CD4-positive, alpha-beta T cell (primary cell): ENCODE data around the gene KRT83. TPM values are rescaled to one million over a fixed set of nuclear protein-coding genes. Genes with fewer than 3 reads are reported as not detected.
"Not testable (repeated sequence)": the region's sequence is repeated elsewhere in the genome, so short reads cannot be mapped to it uniquely, and the experiment has no call there.

Source experiments
- ATAC-seq: fragments of 200-7000 bp; cut with Tn5 transposase; one replicate; pipeline ENCODE4 v1.10.0; 2022; ENCODE audit warnings: mild to moderate bottlenecking; ENCODE audit not compliant: poor library complexity
- CTCF ChIA-PET: fragments of 350-600 bp; sonication (Branson Sonifier 250); formaldehyde crosslinking; loops from one replicate; lab custom pipeline; 2021; ENCODE audit warnings: antibody characterized with exemption, inconsistent platforms; lab: Charles Lee
- POLR2A ChIA-PET: fragments of 350-600 bp; sonication (Branson Sonifier 250); formaldehyde crosslinking; loops from one replicate; lab custom pipeline; 2021; ENCODE audit warnings: antibody characterized with exemption, inconsistent platforms; lab: Charles Lee
- DNase-seq, 14 experiments: peaks; one replicate each; pipeline ENCODE4 v3.0.0-alpha.2; 2013 to 2020; ENCODE audit warnings: mixed read lengths in 2 of 14
- H3K27ac ChIP-seq, 2 donors: one replicate each; pipeline versions ENCODE4 v1.5.1 to v1.7.0; 2013; ENCODE audit warnings: low read length in 2 of 2, low read depth in 1 of 2, mild to moderate bottlenecking in 1 of 2
- H3K27me3 ChIP-seq, 2 experiments: 1 replicate in 1 of 2; 2 replicates in 1 of 2; pipeline versions ENCODE4 v1.6.1 to v1.7.0; 2013; ENCODE audit warnings: low read length in 2 of 2, control low read depth in 1 of 2, mild to moderate bottlenecking in 1 of 2, moderate library complexity in 1 of 2; ENCODE audit not compliant: insufficient read depth in 2 of 2, control insufficient read depth in 1 of 2
- H3K36me3 ChIP-seq: one replicate; pipeline ENCODE4 v1.6.1; 2013; ENCODE audit warnings: low read length, control low read depth; ENCODE audit not compliant: insufficient read depth
- H3K4me1 ChIP-seq: one replicate; pipeline ENCODE4 v1.6.1; 2013; ENCODE audit warnings: low read length, control low read depth; ENCODE audit not compliant: insufficient read depth
- H3K4me3 ChIP-seq: one replicate; pipeline ENCODE4 v1.5.1; 2013; ENCODE audit warnings: mild to moderate bottlenecking, low read length, moderate library complexity
- H3K9me3 ChIP-seq, 2 experiments: 1 replicate in 1 of 2; 2 replicates in 1 of 2; pipeline versions ENCODE4 v1.6.1 to v1.7.0; 2013; ENCODE audit warnings: low read length in 2 of 2, mild to moderate bottlenecking in 2 of 2, control low read depth in 1 of 2, moderate library complexity in 1 of 2; ENCODE audit not compliant: control insufficient read depth in 1 of 2, insufficient read depth in 1 of 2
- H3K27ac Mint-ChIP-seq: one replicate; pipeline ENCODE4 v1.8.0; 2020; ENCODE audit warnings: mixed read lengths
- H3K27me3 Mint-ChIP-seq: one replicate; pipeline ENCODE4 v1.8.0; 2021; ENCODE audit warnings: mixed read lengths
- H3K36me3 Mint-ChIP-seq: one replicate; pipeline ENCODE4 v1.8.0; 2021; ENCODE audit warnings: low read depth, mixed read lengths
- H3K4me1 Mint-ChIP-seq: one replicate; pipeline ENCODE4 v1.8.0; 2021; ENCODE audit warnings: low read depth, mixed read lengths
- H3K4me3 Mint-ChIP-seq: one replicate; pipeline ENCODE4 v1.8.0; 2020; ENCODE audit warnings: mild to moderate bottlenecking, mixed read lengths
- H3K9me3 Mint-ChIP-seq: one replicate; pipeline ENCODE4 v1.8.0; 2020; ENCODE audit warnings: mixed read lengths
- CTCF ChIP-seq: fragments of 200-600 bp; IDR thresholded peaks from one replicate; pipeline ENCODE4 v1.8.0; 2022; ENCODE audit warnings: antibody characterized with exemption, mild to moderate bottlenecking
- intact Hi-C, 2 experiments: fragments of 100-400 bp; cut with DNase I in 1 of 2; cut with micrococcal nuclease in 1 of 2; formaldehyde crosslinking; loops; one replicate each; pipeline versions ENCODE4 v1.15.1 to v1.9.0; 2023 to 2025; cut with DNase I, micrococcal nuclease
- total RNA-seq, 174 experiments: library from RNA in 2 of 174; stranded (reverse) in 2 of 174; gene quantifications; one replicate each; pipeline ENCODE4 v1.2.3 and lab custom pipeline; 2021 to 2026

The KRT83 gene
- total RNA-seq, 2 experiments from 2014 or later: not detected

DNA sequence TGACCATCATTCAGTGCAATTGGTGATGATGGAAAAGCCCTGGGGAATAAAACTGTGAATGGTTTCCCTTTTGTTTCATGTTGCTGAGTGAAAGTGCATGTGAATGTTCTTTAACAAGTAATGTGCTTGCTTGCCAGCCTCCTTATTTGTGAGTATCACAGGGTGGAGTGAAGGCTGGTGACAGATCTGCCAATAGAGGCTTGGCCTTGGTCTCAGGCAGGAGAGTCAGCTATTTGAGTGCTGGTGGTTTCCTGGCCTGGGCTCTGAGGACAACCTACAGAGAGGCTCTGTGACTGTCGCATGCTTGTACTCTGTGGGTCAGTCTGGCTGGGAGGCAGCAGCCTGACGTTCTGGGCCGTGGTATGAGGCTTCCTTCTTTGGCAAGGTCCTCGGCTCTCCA is 25.4 kb upstream of the KRT83 start:
- DNase-seq (no peak), ATAC-seq (no peak)
- Histone ChIP-seq H3K27me3 (no peaks in the 10 kb centered on the region), H3K4me3 (no peak overlapping the region), H3K4me1 (peaks cover 10% of the 10 kb centered on the region), H3K9me3 (peaks cover 0 to 5% of the 10 kb centered on the region in 2 experiments), H3K36me3 (no peaks in the 10 kb centered on the region), H3K27ac (no peak overlapping the region)
- no peak for TF ChIP-seq CTCF
- Mint-ChIP-seq H3K27ac (no peak overlapping the region), H3K9me3 (no peaks in the 10 kb centered on the region), H3K36me3 (no peaks in the 10 kb centered on the region), H3K4me3 (no peak overlapping the region), H3K27me3 (peaks cover 4% of the 10 kb centered on the region), H3K4me1 (peaks cover 7% of the 10 kb centered on the region)
- intact Hi-C loops: no loop called here
- ChIA-PET POLR2A (no interaction called here), CTCF (no interaction called here)

GRCh38 chr12:52345041-52345440 is 23.8 kb upstream of the KRT83 start:
- H3K4me1 ChIP-seq, H3K36me3 Mint-ChIP-seq, CTCF ChIA-PET, H3K27me3 Mint-ChIP-seq, H3K27ac Mint-ChIP-seq, H3K4me3 ChIP-seq, H3K4me3 Mint-ChIP-seq, H3K27me3 ChIP-seq, POLR2A ChIA-PET, H3K9me3 ChIP-seq, H3K4me1 Mint-ChIP-seq, ATAC-seq, H3K27ac ChIP-seq, intact Hi-C loops, DNase-seq, H3K36me3 ChIP-seq, H3K9me3 Mint-ChIP-seq: not testable (repeated sequence)

DNA sequence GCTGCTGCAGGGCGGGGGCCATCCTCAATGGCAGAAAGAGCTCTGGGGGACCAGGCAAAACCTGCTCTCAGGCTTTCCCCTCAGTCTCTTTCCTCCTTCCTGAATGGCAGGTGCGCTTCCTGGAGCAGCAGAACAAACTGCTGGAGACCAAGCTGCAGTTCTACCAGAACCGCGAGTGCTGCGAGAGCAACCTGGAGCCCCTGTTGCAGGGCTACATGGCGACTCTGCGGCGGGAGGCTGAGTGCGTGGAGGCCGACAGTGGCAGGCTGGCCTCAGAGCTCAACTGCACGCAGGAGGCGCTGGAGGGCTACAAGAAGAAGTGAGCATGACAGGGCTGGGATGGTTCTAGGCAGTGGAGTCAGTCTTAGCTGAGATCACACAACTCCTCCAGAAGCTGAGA is 22.9 kb upstream of the KRT83 start:
- ChIA-PET POLR2A (no interaction called here), CTCF (interaction anchor here (0.6 kb wide), 1 partner anchor 18 kb away, joined by 3 read pairs; no protein-coding TSS in a partner anchor)
- no peaks in the 10 kb centered on the region for H3K4me1 ChIP-seq
- ATAC-seq (no peak), DNase-seq (no peak)
- intact Hi-C loops: no loop called here
- H3K27ac Mint-ChIP-seq: no peak overlapping the region
- H3K4me3 Mint-ChIP-seq: no peak overlapping the region
- peaks cover 4% of the 10 kb centered on the region for H3K27me3 Mint-ChIP-seq
- H3K9me3 Mint-ChIP-seq: no peaks in the 10 kb centered on the region
- H3K27ac ChIP-seq: no peak overlapping the region
- TF ChIP-seq CTCF: no peak
- no peak overlapping the region for H3K4me3 ChIP-seq
- no peaks in the 10 kb centered on the region for H3K27me3 ChIP-seq
- H3K9me3 ChIP-seq: peaks cover 0 to 5% of the 10 kb centered on the region in 2 experiments
- H3K36me3 Mint-ChIP-seq: no peaks in the 10 kb centered on the region
- H3K36me3 ChIP-seq: no peaks in the 10 kb centered on the region
- H3K4me1 Mint-ChIP-seq: no peaks in the 10 kb centered on the region

DNA sequence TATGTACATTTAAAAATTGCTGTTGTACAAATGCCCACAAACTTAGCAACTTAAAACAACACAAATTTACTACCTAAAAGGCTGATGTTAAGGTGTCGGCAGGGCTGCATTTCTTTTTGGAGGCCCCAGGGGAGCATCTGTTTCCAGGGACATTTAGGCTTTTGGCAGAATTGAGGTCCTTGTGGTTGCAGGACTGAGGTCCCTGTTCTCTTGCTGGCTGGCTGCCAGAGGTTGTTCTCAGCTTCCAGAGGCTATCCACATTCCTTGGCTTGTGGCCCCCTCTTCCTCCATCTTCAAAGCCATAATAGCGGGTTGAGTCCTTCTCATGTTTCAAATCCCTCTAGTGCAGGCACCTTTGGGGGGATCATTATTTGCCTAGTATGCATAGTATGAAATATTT is 22.4 kb upstream of the KRT83 start:
- CTCF ChIA-PET: no interaction called here

More for the DNA sequence above, 22.4 kb upstream of the KRT83 start:
- H3K4me3 ChIP-seq: no peak overlapping the region
- POLR2A ChIA-PET: no interaction called here
- Mint-ChIP-seq H3K9me3 (no peaks in the 10 kb centered on the region), H3K4me1 (no peaks in the 10 kb centered on the region), H3K27me3 (peaks cover 4% of the 10 kb centered on the region), H3K4me3 (no peak overlapping the region), H3K27ac (no peak overlapping the region), H3K36me3 (no peaks in the 10 kb centered on the region)
- peaks cover 0 to 5% of the 10 kb centered on the region in 2 experiments for H3K9me3 ChIP-seq
- intact Hi-C loops: no loop called here
- no peaks in the 10 kb centered on the region for H3K36me3 ChIP-seq
- H3K4me1 ChIP-seq: no peaks in the 10 kb centered on the region
- DNase-seq (no peak), ATAC-seq (no peak)
- no peaks in the 10 kb centered on the region for H3K27me3 ChIP-seq
- no peak overlapping the region for H3K27ac ChIP-seq
- no peak for TF ChIP-seq CTCF
